ENCODE results near the gene DCP1A. TPM values are rescaled to one million over a fixed set of nuclear protein-coding genes. Genes with fewer than 3 reads are reported as not detected.
"Not testable (repeated sequence)": the region's sequence is repeated elsewhere in the genome, so short reads cannot be mapped to it uniquely, and the experiment has no call there.

DCP1A gene
- total and polyA plus RNA-seq, 5 experiments from 2014 or later = 36.4 to 80.5 (median 68.5) TPM

DNA sequence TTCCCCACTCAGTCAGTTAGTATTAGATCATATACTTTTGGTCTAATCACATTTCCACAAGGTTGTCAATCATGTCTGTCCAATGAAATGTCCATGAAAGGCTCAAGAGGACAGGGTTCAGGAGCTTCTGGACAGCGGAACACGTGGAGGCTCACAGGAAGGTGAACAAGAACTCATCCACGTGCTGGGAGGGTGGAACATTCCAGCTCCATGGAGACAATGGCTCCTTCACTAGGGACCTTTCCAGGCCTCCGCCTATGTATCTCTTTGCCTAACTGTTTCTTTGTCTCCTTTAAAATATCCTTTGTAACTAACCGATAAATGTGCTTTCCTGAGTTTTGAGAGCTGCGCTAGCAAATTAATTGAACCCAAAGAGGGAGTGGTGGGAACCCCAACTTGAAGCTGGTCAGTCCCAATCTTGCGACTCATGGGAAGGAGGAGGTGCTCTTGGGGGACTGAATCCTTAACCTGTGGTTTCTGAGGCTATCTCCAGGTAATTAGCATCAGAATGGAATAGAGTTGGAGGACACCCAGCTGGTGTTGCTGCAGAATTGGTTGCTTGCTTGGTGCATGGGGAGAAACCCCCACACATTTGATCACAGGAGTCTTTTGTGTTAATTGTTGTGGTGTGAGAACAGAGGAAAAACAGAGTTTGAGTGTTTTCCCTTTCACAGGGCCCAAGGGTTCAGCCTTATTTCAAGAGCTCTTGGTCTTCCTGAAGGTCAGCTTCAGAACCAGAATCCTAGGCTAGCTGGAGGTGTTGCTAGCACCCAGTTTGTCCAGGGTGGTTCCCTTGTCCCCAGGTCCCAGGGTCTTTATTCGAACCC is 88.5 kb downstream of the DCP1A start:
- ATAC-seq (no peak), DNase-seq (no peak)
- Mint-ChIP-seq H3K4me1 (peaks cover 6 to 16% (median 12%) of the 10 kb centered on the region in 4 donors), H3K27me3 (no peaks in the 10 kb centered on the region), H3K27ac (peak overlapping the region in 1 of 10 donors; percentile 3), H3K4me3 (peak overlapping the region in 1 of 10 donors; percentile 41), H3K9me3 (no peaks in the 10 kb centered on the region), H3K36me3 (no peaks in the 10 kb centered on the region)
- POLR2A ChIA-PET = interaction anchor here (1.0 kb wide), 1 partner anchor 14 kb away, joined by 3 read pairs; no protein-coding TSS in a partner anchor

DNA sequence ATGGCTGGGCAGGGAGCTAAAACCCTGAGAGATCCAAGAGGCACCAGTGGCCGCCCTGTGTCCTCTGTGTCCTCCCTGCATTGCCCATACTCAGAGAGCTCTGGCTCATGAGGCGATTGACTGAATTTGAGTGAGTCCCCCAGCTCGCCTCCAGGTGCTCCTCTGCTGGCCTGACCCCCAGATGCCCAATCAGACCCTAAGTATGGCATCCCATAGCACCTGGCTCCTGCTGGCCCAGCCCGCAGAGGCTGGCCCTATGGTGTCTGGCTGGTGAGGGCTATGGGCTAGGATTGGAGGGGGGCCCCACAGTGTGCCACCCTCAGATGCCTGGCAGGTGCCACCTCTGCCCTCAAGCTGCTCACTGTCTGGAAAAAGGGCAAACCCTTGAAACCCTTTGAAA is 89.9 kb downstream of the DCP1A start:
- POLR2A ChIA-PET = interaction anchor here (2.6 kb wide), 1 partner anchor 18 kb away, joined by 18 read pairs; no protein-coding TSS in a partner anchor
- H3K27ac Mint-ChIP-seq = peak overlapping the region in 1 of 10 donors; percentile 71
- H3K4me3 Mint-ChIP-seq = peak overlapping the region in 2 of 10 donors; percentile 18 to 67
- no peaks in the 10 kb centered on the region for H3K36me3 Mint-ChIP-seq
- H3K27me3 Mint-ChIP-seq = no peaks in the 10 kb centered on the region
- DNase-seq (no peak), ATAC-seq (no peak)
- H3K4me1 Mint-ChIP-seq = peaks cover 10 to 29% (median 25%) of the 10 kb centered on the region in 4 donors
- H3K9me3 Mint-ChIP-seq = no peaks in the 10 kb centered on the region

DNA sequence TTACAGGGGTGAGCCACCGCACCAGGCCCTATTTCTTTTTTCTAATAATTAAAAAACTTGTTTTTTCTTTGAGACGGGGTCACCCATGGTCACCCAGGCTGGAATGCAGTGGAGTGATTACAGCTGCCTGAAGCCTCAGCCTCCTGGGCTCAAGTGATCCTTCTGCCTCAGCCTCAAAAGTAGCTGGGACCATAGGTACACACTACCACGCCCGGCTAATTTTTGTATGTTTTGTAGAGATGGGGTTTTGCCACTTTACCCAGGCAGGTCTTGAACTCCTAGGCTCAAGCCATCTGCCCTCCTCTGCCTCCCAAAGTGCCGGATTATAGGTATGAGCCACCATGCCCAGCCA is 90.7 kb downstream of the DCP1A start:
- Mint-ChIP-seq H3K36me3 (no peaks in the 10 kb centered on the region), H3K4me3 (peak overlapping the region in 9 of 10 donors; percentile 9 to 86 (median 74)), H3K4me1 (peaks cover 12 to 37% (median 32%) of the 10 kb centered on the region in 4 donors), H3K27ac (peak overlapping the region in 5 of 10 donors; percentile 28 to 71 (median 59)), H3K27me3 (no peaks in the 10 kb centered on the region), H3K9me3 (no peaks in the 10 kb centered on the region)
- POLR2A ChIA-PET = interaction anchor here (2.0 to 2.6 kb wide), 2 partner anchors 19 to 91 kb away, joined by 7 to 18 read pairs; partner anchors contain the start of gene DCP1A
- ATAC-seq = no peak
- DNase-seq = no peak

GRCh38 chr3:53255775-53256703 is 91.3 kb downstream of the DCP1A start, which contains the start of gene TKT:
TKT (minus strand) TSS chr3:53256022; CDS start chr3:53255942, 80 bp downstream.
- ATAC-seq (peak; percentile 75 to 77), DNase-seq (peak; percentile 56 to 89 (median 70))
- no peaks in the 10 kb centered on the region for H3K9me3 Mint-ChIP-seq
- H3K27me3 Mint-ChIP-seq = no peaks in the 10 kb centered on the region
- H3K27ac Mint-ChIP-seq = peak within 1 kb of the TSS; percentile 51 to 92 (median 86)
- H3K4me3 Mint-ChIP-seq = peak within 1 kb of the TSS; percentile 88 to 95 (median 92)
- H3K36me3 Mint-ChIP-seq = no peaks in the 10 kb centered on the region
- H3K4me1 Mint-ChIP-seq = peaks cover 16 to 43% (median 39%) of the 10 kb centered on the region in 4 donors
- POLR2A ChIA-PET = interaction anchor here (0.6 to 2.6 kb wide), 5 partner anchors 11 to 484 kb away, joined by 4 to 18 read pairs (median 7); partner anchors contain the start of genes DCP1A and RFT1

- H3K36me3 Mint-ChIP-seq = no peaks in the 10 kb centered on the region
- H3K4me1 Mint-ChIP-seq = peaks cover 17 to 50% (median 45%) of the 10 kb centered on the region in 4 donors
- ATAC-seq (peak; percentile 67 to 72), DNase-seq (peak in 9 of 10 donors; percentile 6 to 67 (median 39))
- no peaks in the 10 kb centered on the region for H3K9me3 Mint-ChIP-seq
- peak overlapping the region; percentile 51 to 92 (median 85) for H3K27ac Mint-ChIP-seq
- peak overlapping the region; percentile 88 to 95 (median 92) for H3K4me3 Mint-ChIP-seq
- H3K27me3 Mint-ChIP-seq = no peaks in the 10 kb centered on the region
- POLR2A ChIA-PET = interaction anchor here (0.6 to 2.6 kb wide), 7 partner anchors 10 to 550 kb away, joined by 3 to 18 read pairs (median 4); partner anchors contain the start of genes DCP1A, GLT8D1 and RFT1
Measured at GRCh38 chr3:53255423-53255774, 91.9 kb downstream of the DCP1A start.

GRCh38 chr3:53254509-53255422 is 92.6 kb downstream of the DCP1A start:
- peak; percentile 17 to 74 (median 36) for DNase-seq

GRCh38 chr3:53253707-53254508 is 93.4 kb downstream of the DCP1A start:
- no peak for ATAC-seq
- no peak for DNase-seq
- no peaks in the 10 kb centered on the region for H3K9me3 Mint-ChIP-seq
- POLR2A ChIA-PET = interaction anchor here (1.0 to 1.2 kb wide), 3 partner anchors 20 to 549 kb away, joined by 3 read pairs; partner anchors contain the start of gene GLT8D1
- H3K36me3 Mint-ChIP-seq = no peaks in the 10 kb centered on the region
- H3K4me3 Mint-ChIP-seq = peak overlapping the region; percentile 88 to 95 (median 92)
- H3K27me3 Mint-ChIP-seq = no peaks in the 10 kb centered on the region
- H3K27ac Mint-ChIP-seq = peak overlapping the region in 9 of 10 donors; percentile 51 to 92 (median 87)
- H3K4me1 Mint-ChIP-seq = peaks cover 18 to 62% (median 56%) of the 10 kb centered on the region in 4 donors

More at GRCh38 chr3:53254509-53255422, 92.6 kb downstream of the DCP1A start:
- peaks cover 18 to 56% (median 51%) of the 10 kb centered on the region in 4 donors for H3K4me1 Mint-ChIP-seq
- ATAC-seq = peak; percentile 41 to 55
- no peaks in the 10 kb centered on the region for H3K9me3 Mint-ChIP-seq
- H3K4me3 Mint-ChIP-seq = peak overlapping the region; percentile 88 to 95 (median 92)
- no peaks in the 10 kb centered on the region for H3K27me3 Mint-ChIP-seq
- no peaks in the 10 kb centered on the region for H3K36me3 Mint-ChIP-seq
- H3K27ac Mint-ChIP-seq = peak overlapping the region; percentile 51 to 92 (median 85)
- POLR2A ChIA-PET = interaction anchor here (0.8 to 2.6 kb wide), 7 partner anchors 10 to 549 kb away, joined by 3 to 18 read pairs (median 4); partner anchors contain the start of genes DCP1A, GLT8D1 and RFT1

- not testable (repeated sequence) for H3K9me3 Mint-ChIP-seq, ATAC-seq, DNase-seq, H3K36me3 Mint-ChIP-seq, H3K27me3 Mint-ChIP-seq
- peak overlapping the region in 5 of 10 donors; percentile 46 to 78 (median 55) for H3K27ac Mint-ChIP-seq
- H3K4me3 Mint-ChIP-seq = peak overlapping the region; percentile 25 to 92 (median 56)
- POLR2A ChIA-PET = interaction anchor here (0.7 kb wide), 1 partner anchor 92 kb away, joined by 3 read pairs; no protein-coding TSS in a partner anchor
- H3K4me1 Mint-ChIP-seq = peaks cover 22 to 71% (median 62%) of the 10 kb centered on the region in 4 donors
Measured at GRCh38 chr3:53252947-53253322, 94.4 kb downstream of the DCP1A start.

DNA sequence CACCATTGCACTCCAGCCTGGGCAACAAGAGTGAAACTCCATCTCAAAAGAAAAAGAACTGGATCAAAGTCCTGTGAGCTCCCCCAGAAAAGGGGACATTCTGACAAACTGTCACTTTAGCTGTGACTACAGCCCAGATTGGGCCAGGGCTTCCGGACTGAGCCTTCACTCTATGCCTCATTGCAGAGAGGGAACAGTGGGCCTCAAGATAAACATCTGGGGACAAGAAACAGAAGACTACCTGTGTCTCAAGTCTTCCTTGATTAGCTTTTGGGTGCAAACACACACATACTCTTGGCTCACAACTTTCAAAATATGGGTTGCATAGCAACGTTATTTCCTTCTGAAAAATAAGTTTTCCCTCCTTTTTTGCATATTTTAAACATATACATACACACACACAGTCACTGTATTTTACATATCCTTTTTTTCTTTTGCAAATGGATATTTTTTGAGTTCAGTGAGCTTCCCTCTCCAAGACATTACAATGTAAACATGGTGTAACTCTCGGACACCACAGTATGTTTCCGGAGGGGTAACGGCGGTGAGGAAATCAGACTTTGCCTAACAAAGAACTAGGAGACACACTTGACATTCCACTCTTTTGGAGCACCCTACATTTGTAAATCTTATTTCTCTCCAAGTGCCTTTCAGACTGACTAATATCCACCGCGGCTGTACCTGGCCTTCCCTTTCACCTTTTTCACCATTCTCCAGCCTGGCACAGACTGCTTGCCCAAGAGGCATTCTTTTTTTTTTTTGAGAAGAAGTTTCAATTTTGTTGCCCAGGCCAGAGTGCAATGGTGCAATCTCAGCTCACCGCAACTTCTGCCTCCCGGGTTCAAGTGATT is 95.0 kb downstream of the DCP1A start:
- Mint-ChIP-seq H3K4me1 (peaks cover 26 to 75% (median 66%) of the 10 kb centered on the region in 4 donors), H3K27me3 (no peaks in the 10 kb centered on the region), H3K36me3 (peaks cover 0 to 2% (median 0%) of the 10 kb centered on the region in 3 donors), H3K9me3 (peaks cover 0 to 2% (median 0%) of the 10 kb centered on the region in 9 donors), H3K4me3 (peak overlapping the region; percentile 22 to 92 (median 60)), H3K27ac (peak overlapping the region in 9 of 10 donors; percentile 1 to 60 (median 46))
- ATAC-seq (no peak), DNase-seq (no peak)
- POLR2A ChIA-PET = interaction anchor here (0.7 to 1.3 kb wide), 3 partner anchors 12 to 93 kb away, joined by 3 to 5 read pairs (median 3); no protein-coding TSS in a partner anchor
